ENCODE results near the gene CD2AP.
"Not testable (repeated sequence)": the region's sequence is repeated elsewhere in the genome, so short reads cannot be mapped to it uniquely, and the experiment has no call there.

The CD2AP gene

DNA sequence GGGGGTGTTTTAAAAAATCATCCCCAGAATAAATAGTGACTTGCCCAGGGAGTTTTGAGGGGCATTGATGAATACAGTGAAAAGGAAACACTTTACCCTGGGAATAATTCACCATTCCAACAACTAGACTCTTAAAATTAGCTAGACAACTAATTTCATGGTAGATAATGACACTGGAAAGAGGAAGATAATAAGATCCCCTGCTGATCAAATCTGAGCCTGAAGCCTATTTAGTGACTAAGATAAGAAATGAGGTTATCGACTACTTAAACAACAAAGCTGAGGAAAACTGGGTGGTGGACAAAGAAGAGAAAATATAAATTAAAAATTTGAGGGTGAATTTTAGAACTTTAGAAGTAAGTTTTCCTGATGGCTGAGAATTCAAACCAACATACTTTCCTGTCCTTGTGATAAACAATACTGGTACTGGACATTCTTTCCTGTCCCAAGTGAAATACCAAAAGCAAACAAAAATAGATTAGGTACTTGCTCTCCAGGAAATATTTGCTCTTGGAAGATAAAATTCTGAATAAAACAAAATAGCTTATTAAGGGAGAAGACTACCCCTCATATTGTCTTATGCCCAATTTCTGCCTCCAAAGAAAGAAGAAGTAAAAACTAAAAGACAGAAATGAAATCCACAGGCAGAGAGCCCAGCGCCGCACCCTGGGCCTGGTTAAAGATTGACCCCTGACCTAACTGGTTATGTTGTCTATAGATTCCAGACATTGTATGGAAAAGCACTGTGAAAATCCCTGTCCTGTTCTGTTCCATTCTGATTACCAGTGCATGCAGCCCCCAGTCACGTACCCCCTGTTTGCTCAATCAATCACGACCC, 156.8 kb downstream of the CD2AP start:
- no peak for DNase-seq (ENCODE audit: low read depth)

DNA sequence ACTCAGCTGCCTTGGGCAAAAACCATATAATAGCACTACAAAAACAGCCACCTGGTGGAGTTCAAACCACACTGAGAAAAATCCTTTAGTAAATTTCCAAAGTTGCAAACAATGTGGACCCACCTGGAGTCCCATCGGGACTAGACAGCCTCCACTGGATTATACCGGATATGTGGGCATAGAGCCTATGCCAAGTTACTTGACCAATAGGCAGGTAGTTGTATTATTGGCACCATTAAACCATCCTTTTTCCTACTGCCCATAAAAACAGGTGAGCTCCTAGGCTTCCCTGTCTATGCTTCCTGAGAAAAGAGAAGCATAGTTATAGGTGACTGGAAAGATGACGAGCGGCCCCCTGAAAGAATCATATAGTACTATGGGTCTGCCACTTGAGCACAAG, 169.1 kb downstream of the CD2AP start:
- DNase-seq (ENCODE audit: low read depth): no peak

DNA sequence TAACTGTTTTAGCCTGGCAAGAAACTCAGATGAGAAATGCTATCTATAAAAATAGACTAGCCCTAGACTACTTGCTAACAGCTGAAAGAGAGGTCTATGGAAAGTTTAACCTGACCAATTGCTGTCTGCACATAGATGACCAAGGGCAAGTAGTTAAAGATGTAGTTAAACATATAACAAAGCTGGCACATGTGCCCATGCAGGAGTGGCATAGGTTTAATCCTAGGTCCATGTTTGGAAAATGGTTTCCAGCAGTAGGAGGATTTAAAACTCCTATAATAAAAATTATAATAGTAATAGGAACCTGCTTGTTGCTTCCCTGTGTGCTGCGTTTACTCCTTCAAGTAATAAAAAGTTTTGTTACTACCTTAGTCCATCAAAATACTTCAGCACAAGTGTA, 169.6 kb downstream of the CD2AP start:
- DNase-seq (ENCODE audit: low read depth): no peak

DNA sequence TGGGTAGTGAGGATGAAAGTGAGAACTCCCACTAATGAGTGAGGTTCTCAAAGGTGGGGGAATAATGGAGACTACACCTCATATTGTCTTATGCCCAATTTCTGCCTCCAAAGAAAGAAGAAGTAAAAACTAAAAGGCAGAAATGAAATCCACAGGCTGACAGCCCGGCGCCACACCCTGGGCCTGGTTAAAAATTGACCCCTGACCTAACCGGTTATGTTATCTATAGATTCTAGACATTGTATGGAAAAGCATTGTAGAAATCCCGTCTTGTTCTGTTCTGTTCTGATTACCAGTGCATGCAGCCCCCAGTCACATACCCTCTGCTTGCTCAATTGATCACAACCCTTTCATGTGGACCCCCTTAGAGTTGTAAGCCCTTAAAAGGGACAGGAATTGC, 170.0 kb downstream of the CD2AP start:
- not testable (repeated sequence) for DNase-seq (ENCODE audit: low read depth)

DNA sequence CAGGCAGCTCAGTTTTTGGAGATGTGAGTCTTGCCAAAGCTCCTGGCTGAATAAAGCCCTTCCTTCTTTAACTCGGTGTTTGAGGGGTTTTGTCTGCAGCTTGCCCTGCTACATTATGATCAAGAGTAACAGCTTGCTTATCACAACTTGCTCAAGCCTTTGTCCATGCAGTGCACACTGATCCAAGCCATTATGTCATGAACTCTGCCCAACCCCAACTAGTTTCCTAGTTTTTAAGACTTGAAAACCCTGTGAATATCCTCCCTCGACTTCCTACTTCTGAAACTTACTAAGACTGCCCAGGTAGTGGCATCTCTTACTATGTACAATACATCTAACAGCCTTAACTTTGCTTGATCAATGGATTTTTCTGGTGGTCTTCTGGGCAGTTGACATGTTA, 170.4 kb downstream of the CD2AP start:
- DNase-seq (ENCODE audit: low read depth): no peak

DNA sequence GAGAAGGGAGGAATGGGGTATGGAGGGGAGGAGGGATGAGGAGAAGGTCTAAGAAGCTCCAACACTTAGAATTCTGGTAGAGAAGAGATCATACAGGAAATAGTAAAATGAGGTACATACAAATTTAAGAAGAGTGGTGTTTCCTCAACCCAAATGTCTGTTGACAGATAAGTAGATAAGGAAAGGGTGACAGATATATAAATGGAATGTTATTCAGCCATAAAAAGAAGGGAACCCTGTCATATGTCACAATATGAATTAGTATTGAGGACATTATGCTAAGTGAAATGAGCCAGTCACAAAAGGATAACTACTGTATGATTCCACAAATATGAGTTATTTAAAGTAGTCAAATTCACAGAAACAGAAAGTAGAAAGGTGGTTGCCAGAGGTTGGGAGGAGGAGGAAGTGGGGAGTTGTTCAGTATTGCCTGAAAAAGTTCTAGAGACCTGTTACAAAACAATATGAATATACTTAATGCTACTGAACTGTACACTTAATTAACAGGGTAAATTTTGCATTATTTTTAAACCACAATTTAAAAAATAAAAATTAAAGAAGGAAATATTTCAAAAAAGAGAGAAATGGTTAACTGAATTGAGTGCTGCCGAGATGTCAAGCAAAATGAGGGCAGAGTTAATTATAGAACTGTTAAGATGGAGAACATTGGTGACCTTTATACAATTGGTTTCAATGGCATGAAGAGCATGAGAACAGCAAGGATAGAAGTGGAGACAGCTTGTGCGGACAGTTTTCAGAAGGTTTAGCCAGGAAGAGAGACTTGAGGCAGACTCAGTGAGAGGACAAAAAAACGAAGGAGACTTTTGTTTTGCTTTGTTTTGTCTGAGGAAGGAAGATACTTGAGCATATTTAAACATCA, 173.2 kb downstream of the CD2AP start:
- DNase-seq (ENCODE audit: low read depth): no peak

DNA sequence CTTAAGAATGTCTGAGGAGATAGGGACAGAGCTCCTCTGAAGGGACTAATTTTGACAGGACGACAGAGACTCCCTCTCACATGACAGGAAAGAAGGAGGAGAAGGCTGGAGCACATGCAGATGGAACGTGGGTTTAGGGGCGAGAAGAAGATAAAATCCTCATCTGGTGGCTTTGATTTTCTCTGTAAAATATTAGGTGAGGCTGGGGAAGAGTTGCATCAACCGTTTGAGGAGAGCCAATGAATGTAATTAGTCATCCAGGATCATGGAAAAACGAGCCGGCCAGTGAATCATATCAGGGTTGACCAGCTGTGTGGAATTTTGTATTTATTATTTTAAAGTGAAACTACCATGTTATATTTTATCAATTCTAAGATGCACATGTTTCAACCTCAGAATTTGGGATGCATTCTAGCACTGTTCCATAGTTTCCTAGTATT, 173.9 kb downstream of the CD2AP start:
- peak; percentile 55 for DNase-seq (ENCODE audit: low read depth)

DNA sequence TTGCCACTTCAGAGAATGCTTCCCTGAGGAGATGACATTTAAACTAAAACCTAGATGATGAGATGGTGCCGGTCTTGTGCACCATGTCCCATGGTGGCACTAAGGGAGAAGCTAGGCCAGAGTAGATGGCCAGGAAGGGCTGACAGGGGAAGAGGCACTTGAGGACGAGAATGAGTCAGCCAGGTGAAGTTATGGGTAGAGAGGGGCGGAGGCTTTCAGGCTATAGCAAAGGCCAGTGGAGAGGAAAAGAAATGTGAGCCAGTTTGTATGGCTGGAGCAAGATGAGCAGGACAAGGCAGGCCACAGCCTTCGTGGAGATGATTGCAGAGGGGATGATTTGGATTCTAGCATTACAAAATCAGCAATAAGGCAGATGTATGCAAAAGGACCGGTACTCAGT, 176.1 kb downstream of the CD2AP start:
- no peak for DNase-seq (ENCODE audit: low read depth)

DNA sequence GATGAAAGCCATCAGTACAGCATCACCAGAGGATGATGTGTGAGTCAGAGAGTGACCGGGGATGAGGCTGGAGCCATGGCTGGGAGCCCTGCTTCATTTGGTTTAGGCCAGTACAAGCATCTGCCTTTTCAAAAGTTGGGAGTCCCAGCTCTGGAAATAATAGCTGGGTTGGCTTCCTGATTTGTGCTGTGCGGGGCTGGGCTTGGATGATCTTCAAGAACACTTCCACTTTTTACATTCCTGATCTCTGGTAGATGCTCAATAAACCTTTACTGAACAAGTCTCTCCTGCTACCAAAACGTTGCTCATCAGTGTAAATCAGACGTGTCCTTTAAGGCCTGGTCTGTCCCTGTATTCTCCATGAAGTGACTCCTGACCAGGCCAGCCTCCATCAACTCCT, 176.7 kb downstream of the CD2AP start:
- no peak for DNase-seq (ENCODE audit: low read depth)

DNA sequence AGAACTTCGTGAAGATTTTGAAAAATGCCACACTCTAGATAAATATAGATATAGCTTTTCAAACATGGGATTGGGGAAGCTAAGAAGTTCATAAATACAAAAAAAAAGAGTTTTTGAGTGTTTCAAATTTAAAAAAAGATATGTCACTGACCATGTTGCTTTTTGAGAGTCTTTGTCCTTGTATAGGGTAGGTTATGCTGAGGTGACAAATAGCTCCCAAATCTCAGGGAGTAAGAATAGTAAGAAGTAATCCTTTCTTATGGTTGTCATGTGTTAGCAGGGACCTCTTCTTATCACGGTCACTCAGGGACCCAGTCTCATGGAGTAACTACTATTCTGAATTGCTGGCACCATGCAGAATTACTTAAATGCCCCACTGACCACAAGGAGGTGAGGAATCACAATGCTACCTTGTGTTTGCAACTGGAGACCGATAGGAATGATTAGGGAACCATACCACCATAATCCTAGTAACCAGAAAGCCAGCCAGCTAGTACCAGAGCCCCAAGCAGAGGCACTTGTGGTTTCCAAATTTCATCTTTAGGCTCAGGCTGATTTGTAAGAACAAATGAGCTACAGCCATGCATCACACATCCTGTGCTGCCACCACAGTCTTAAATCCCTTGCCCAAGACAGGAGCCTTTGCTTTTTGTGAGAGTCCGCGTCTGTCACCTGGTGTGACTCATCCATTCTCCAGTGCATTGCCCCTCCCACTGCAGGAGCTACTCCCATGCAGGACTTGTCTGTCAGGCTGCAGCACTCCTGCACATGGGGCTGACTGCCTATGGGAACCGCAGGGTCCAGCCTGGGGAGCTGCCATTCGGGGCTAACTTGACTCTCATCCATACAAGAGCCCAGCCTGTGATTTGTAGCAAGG, 178.4 kb downstream of the CD2AP start:
- DNase-seq (ENCODE audit: low read depth): peak; percentile 49

DNA sequence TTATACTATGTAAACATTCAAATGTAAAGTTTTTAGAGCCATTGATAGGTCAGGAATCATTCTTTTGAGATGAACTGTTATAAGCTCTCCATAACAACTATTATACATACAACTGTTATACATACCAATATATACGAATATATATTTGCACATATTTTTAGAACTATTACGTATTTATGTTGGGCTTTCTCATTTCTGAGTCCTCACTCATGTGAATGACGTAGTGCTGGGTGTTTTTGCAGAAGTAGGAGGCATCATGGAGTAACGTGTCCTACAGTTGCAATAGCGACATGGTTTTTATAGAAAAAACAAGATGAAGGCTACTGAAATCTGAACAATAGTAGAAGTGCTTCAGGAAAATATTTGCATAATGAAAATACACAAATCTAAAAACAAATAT, 184.4 kb downstream of the CD2AP start:
- no peak for DNase-seq (ENCODE audit: low read depth)

DNA sequence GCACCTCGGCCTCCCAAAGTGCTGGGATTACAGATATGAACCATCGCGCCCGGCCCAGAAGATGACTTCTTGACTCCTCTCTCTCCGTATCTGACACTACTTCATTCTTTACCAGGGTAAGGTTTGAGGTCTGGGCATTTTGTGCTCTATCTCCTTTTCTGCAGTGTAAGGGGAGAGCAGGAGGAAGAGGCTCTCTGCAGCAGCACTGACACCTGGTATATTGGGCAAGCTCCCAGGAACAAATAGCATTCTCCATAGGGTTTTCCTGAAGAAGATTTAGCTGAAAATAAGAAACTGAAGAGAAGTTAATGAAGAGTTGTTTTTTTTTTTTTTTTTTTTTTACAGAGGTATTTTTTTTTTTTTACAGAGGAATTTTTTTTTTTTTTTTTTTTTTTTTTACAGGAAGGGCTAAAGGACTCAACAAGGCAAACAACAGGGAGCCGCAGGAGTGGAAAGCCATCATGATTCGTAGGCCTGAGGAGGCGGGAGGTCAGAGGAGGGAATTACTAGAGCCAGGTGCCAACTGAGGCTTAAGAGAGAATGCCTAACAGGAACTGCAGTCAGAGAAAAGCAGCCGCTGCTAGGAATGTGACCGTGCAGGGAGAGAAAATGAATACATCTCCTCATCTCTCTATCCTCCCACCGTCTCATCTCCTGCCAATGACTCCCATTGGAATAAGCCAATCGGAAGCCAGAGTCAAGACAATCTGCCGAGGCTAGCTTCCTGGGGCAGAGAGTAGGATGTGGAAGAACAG, 186.1 kb downstream of the CD2AP start:
- no peak for DNase-seq (ENCODE audit: low read depth)

DNA sequence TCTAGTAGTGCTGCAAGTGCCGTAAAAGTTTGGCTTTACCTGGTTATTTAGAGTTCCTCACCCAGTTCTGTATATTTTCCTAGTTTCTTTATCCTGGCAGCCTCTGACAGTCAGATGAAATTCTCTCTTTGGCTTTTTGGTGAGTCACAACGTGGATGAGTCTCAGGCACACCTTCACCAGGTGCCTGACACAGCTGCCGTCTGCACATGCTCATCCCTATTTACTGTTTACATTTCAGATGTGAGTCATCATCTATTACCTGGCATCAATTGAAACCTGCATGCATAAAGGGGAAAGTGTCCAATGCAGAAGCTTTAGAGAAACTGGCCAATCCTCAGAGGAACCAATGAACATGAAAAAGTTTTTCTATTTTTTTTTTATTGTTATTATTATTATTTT, 187.5 kb downstream of the CD2AP start:
- no peak for DNase-seq (ENCODE audit: low read depth)

DNA sequence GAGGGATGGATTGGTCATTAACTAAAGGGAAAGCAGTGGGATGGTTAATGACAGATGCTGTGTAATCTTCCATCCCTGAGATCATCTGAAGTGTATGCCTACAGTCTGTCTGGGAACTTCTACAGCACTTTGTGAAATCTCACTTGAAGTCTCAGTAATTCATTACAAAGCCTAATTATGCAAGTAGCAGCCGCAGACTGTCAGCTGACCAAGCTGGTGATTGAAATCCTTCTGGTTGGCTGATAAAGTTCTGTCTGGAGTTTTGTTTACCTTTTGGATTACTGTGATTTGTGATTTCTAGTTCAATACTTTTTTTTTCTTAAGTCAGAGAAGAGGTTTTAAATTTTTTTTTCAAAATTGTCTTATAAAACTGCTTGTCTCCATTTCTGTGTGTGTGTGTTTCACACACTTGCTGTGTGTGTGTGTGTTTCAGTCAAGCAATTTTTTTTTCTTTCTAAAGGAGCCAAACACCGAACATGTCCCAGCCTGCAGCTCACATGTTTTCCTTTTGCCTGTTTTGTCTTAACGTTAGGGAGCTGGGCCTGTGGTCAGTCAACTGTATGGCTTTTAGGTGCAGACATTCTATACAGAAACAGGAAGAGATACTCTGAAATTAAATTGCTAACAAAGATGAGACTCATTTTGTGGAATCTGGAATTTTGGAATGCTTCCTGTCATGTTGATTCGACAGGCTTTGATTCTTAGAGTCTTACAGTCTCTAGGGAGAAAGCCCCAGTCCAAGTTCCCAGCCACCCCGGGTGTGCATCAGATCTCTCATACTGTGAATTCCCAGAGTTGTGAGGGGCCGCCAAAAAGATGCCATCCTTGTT, 192.3 kb downstream of the CD2AP start:
- DNase-seq (ENCODE audit: low read depth): no peak

DNA sequence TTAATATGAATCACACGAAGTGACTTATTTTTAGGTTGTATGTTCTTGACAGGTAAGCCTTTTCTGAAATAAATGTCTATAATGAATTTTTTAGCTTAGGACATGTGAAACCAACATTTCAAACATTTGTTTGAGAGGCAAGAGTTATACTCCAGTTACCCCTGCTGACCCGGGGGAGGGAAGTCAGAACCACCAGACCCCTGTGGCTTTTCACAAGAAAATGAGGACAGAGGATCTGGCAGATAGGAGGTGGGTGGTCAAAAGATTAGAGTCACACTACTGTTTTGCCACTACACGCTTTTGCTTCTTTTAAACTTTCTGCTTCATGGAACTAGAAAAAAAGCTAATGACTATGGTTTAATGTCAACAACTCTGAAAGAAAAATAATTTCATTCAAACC, 193.3 kb downstream of the CD2AP start:
- no peak for DNase-seq (ENCODE audit: low read depth)

DNA sequence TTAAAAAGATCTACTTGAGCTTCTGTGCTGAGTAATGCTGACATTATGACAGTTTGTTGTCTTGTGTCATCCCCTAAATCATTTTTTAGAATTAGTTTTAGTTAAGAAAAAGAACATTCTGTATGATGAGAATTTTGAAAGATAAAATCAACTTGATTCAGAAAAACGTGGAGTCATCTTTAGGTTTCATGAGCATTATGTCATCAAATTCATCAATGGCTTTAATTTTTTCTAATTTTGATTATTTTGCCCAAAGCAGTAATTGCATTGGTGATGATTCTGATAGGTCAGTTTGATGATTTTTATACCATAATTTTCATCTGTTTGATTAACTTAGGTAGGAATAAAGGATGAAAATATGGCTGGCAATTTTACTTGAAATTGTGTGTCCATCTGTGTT, 194.2 kb downstream of the CD2AP start:
- no peak for DNase-seq (ENCODE audit: low read depth)

DNA sequence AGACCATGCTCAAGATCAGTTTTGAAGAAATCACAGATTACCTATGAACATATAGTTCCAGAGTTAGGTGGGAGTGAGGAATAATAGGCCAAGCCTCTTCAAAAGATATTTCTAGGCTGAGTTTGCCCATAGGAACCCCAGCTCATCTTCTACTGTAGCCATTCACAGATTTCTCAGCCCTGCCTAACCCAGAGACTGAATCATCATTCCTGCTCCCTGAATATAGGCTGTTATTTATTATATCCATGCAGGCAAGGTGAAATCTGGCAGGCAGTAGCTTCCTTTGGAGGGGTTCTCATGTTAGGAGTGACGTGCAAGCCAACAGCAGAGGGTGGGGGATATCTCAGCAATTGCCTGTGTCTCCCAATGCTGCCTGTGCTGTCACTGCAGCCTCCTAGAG, 195.2 kb downstream of the CD2AP start:
- DNase-seq (ENCODE audit: low read depth): no peak

DNA sequence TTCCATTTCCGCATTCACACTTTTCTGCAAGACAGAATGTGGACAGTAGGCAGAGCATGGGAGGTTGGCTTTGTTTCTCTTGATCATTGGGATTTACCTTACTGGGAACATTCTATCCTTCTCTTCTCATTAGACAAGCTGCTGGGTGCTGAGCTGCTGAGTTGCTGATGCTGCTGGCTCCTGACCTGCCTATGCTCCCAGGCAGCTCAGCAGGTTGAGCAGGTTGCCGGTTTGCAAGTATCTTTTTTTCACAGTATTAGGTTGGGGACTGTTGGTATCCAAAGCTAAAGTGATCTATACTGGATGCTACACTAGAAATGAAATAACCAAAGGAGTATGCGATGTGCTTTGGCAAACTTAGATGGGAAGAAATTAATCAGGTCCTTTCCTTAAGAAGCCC, 197.1 kb downstream of the CD2AP start:
- DNase-seq (ENCODE audit: low read depth): no peak

Measured in HS-5 (cell line).